ENCODE results near the gene ACO2. TPM values are rescaled to one million over a fixed set of nuclear protein-coding genes. Genes with fewer than 3 reads are reported as not detected.

ACO2 gene
- total and polyA plus RNA-seq, 10 of the 15 experiments (the other 5 are each of a cell fraction or from before 2014, with no cell fraction given) = 21.4 to 214 (median 88.5) TPM

DNA sequence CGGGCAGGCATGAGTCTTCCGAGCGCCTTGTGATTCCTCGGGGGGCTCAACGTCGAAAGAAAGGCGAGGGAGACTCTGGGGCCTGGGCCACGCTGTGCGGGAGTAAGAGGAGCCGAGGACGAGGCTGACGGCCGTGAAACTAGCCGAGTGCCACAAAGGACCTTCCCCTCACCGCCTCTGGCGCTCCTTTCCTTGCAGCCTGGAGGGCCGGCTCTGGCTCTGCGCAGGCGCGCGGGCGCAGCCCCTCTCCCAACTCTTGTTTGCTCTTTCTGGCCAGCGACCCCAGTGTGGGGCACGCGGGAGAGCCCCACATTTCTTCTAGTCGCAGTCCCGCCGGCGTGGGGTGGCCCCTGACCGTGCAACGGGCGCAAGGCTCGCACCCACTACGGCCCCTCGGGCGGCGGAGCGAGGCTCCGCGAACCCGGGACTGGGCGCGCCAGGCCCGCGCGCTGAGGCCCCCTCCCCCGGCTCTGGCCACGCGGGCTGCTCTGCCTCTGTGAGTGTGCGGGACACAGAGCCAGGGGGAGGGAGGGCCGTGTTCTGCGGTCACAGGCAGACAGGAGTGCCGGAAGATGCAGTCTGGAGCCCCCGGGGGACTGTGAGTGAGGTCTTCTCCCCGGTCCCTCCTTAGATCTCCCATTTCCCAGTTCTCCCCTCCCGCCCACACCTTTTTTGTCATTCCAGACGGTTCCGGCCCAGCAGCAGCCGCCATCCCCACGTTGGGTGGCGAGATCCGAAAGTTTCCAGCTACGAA lies 21.3 kb upstream of the ACO2 start (continued):
- TF ChIP-seq, protein P1, sequence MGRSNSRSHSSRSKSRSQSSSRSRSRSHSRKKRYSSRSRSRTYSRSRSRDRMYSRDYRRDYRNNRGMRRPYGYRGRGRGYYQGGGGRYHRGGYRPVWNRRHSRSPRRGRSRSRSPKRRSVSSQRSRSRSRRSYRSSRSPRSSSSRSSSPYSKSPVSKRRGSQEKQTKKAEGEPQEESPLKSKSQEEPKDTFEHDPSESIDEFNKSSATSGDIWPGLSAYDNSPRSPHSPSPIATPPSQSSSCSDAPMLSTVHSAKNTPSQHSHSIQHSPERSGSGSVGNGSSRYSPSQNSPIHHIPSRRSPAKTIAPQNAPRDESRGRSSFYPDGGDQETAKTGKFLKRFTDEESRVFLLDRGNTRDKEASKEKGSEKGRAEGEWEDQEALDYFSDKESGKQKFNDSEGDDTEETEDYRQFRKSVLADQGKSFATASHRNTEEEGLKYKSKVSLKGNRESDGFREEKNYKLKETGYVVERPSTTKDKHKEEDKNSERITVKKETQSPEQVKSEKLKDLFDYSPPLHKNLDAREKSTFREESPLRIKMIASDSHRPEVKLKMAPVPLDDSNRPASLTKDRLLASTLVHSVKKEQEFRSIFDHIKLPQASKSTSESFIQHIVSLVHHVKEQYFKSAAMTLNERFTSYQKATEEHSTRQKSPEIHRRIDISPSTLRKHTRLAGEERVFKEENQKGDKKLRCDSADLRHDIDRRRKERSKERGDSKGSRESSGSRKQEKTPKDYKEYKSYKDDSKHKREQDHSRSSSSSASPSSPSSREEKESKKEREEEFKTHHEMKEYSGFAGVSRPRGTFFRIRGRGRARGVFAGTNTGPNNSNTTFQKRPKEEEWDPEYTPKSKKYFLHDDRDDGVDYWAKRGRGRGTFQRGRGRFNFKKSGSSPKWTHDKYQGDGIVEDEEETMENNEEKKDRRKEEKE (IDR thresholded peaks at IDR 0.05) = no peak
- TF ChIP-seq ZNF622 (IDR thresholded peaks at IDR 0.05) = no peak

- intact Hi-C loops (cut with micrococcal nuclease; ENCODE audit: unreplicated experiment) = loop anchor here (1.0 to 5.0 kb wide), 2 partner anchors 21 to 54 kb away; partner anchors contain the start of gene ACO2
- Histone ChIP-seq H3K4me1 (ENCODE audit: control insufficient read depth, insufficient read depth, low read length) (no peaks in the 10 kb centered on the region), H3K79me2 (ENCODE audit: control insufficient read depth, insufficient read depth, low read length) (peaks cover 45% of the 10 kb centered on the region), H3K4me2 (ENCODE audit: control insufficient read depth, insufficient read depth) (peak overlapping the region; percentile 60), H2AFZ (ENCODE audit: control insufficient read depth, low read depth, low read length) (peak overlapping the region; percentile 80), H3K27ac (ENCODE audit: control insufficient read depth, insufficient read depth) (peak overlapping the region; percentile 88), H3K9me3 (replicated peaks; ENCODE audit: control insufficient read depth, insufficient read depth, low read length) (no peaks in the 10 kb centered on the region), H3K9ac (ENCODE audit: control insufficient read depth, insufficient read depth, low read length) (peak overlapping the region; percentile 88), H4K20me1 (ENCODE audit: control insufficient read depth, insufficient read depth) (no peaks in the 10 kb centered on the region), H3K27me3 (replicated peaks in 1 of 2; ENCODE audit: control insufficient read depth in 2 of 2, insufficient read depth in 2 of 2, low read length in 1 of 2) (no peaks in the 10 kb centered on the region), H3K36me3 (ENCODE audit: control insufficient read depth in 2 of 2, insufficient read depth in 2 of 2, low read length in 1 of 2) (no peaks in the 10 kb centered on the region), H3K4me3 (peak overlapping the region; percentile 86)
- in situ Hi-C loops (cut with MboI) = no loop called here
- no TSS peak for BruUV-seq (replicated peaks)
- DNase-seq (ENCODE audit: low read depth, low spot score) = peak; percentile 99
- ChIA-PET POLR2A (interaction anchor here (0.5 to 6.3 kb wide), 20 partner anchors 9 to 1284 kb away, joined by 3 to 122 read pairs (median 5); partner anchors contain the start of genes ACO2, PHF5A and TEF), RAD21 (ENCODE audit: unreplicated experiment) (interaction anchor here (0.7 to 2.4 kb wide), 13 partner anchors 20 to 414 kb away, joined by 3 to 16 read pairs (median 4); partner anchors contain the start of genes ACO2, DESI1, PHF5A and TEF), SMC1A (ENCODE audit: uncharacterized antibody, unreplicated experiment) (interaction anchor here (1.0 to 3.8 kb wide), 9 partner anchors 20 to 170 kb away, joined by 3 to 18 read pairs (median 4); partner anchors contain the start of genes ACO2 and PHF5A), CTCF (interaction anchor here (0.6 to 2.4 kb wide), 11 partner anchors 14 to 95 kb away, joined by 3 to 9 read pairs (median 5); partner anchors contain the start of genes ACO2, PHF5A and POLR3H)
- ATAC-seq = peak; percentile 70
- FAIRE-seq = peak; percentile 98
- 3% methylated on average over 28 of the region's 28 CpGs for WGBS (ENCODE audit: insufficient coverage, insufficient replicate concordance, low lambda C conversion rate, missing lambda C conversion rate)
- TF ChIP-seq IRF5 (IDR thresholded peaks at IDR 0.05; ENCODE audit: borderline replicate concordance) (no peak), HDAC6 (IDR thresholded peaks at IDR 0.05; ENCODE audit: unreplicated experiment) (no peak), PAX8 (IDR thresholded peaks at IDR 0.05) (no peak), BCL11A (IDR thresholded peaks at IDR 0.05; ENCODE audit: low read depth, low read length) (no peak), TCF12 (IDR thresholded peaks at IDR 0.05; ENCODE audit: low read depth, low read length) (0 out of 2 replicates have a peak, but pooled peaks have one; percentile 14)
- TF ChIP-seq, protein P2, sequence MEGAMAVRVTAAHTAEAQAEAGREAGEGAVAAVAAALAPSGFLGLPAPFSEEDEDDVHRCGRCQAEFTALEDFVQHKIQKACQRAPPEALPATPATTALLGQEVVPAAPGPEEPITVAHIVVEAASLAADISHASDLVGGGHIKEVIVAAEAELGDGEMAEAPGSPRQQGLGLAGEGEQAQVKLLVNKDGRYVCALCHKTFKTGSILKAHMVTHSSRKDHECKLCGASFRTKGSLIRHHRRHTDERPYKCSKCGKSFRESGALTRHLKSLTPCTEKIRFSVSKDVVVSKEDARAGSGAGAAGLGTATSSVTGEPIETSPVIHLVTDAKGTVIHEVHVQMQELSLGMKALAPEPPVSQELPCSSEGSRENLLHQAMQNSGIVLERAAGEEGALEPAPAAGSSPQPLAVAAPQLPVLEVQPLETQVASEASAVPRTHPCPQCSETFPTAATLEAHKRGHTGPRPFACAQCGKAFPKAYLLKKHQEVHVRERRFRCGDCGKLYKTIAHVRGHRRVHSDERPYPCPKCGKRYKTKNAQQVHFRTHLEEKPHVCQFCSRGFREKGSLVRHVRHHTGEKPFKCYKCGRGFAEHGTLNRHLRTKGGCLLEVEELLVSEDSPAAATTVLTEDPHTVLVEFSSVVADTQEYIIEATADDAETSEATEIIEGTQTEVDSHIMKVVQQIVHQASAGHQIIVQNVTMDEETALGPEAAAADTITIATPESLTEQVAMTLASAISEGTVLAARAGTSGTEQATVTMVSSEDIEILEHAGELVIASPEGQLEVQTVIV (IDR thresholded peaks at IDR 0.05; ENCODE audit: borderline replicate concordance, partially characterized antibody) = no peak
- TF ChIP-seq, protein P3, sequence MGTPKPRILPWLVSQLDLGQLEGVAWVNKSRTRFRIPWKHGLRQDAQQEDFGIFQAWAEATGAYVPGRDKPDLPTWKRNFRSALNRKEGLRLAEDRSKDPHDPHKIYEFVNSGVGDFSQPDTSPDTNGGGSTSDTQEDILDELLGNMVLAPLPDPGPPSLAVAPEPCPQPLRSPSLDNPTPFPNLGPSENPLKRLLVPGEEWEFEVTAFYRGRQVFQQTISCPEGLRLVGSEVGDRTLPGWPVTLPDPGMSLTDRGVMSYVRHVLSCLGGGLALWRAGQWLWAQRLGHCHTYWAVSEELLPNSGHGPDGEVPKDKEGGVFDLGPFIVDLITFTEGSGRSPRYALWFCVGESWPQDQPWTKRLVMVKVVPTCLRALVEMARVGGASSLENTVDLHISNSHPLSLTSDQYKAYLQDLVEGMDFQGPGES (IDR thresholded peaks at IDR 0.05) = peak; percentile 32; the same call in 1 of the 2 replicates
These were observed 20.6 kb upstream of the ACO2 start for GRCh38 chr22:41448189-41448808.

All from GM12878 (cell line).